ENCODE measurements around the gene PDZRN3. TPM values are rescaled to one million over a fixed set of nuclear protein-coding genes. Genes with fewer than 3 reads are reported as not detected.

Gene PDZRN3
- total RNA-seq, 1 experiment from 2014 or later: 0.17 TPM

DNA sequence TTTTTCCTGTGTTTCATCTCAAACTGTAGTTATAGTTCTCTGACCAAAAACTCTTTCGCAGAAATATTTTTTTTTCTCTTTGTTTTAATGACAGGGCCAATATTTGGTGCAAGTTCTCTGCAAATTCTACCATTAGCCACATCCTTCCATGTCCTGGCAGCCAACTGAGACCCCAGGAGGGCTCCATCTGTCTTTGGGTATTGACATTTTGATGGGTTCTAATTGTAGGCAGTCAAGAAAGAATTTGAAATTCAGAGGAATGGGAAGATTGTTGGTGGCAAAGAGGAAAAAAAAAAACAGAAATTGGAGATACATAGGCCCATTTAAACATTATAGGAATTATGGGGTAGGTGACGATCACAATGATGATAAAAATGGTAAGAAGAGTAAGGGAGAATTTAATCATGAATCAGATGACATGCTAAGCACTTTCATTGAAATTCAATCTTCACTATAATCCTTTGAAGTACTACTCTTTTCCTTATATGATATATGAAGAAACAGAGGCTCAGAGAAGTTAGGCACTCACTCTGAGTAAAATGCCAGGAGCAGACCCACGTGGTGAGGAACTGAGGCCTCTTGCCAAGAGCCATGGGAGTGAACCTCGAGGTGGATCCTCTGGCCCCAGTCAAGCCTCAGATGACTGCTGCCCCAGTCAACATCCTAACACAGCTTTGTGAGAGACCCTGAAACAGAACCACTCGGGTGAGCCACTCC lies 151.4 kb downstream of the PDZRN3 start (continued):
- TF ChIP-seq, protein P1, sequence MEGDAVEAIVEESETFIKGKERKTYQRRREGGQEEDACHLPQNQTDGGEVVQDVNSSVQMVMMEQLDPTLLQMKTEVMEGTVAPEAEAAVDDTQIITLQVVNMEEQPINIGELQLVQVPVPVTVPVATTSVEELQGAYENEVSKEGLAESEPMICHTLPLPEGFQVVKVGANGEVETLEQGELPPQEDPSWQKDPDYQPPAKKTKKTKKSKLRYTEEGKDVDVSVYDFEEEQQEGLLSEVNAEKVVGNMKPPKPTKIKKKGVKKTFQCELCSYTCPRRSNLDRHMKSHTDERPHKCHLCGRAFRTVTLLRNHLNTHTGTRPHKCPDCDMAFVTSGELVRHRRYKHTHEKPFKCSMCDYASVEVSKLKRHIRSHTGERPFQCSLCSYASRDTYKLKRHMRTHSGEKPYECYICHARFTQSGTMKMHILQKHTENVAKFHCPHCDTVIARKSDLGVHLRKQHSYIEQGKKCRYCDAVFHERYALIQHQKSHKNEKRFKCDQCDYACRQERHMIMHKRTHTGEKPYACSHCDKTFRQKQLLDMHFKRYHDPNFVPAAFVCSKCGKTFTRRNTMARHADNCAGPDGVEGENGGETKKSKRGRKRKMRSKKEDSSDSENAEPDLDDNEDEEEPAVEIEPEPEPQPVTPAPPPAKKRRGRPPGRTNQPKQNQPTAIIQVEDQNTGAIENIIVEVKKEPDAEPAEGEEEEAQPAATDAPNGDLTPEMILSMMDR (IDR thresholded peaks at IDR 0.05 in 2 of 3, conservative IDR thresholded peaks at IDR 0.05 in 1 of 3; ENCODE audit: borderline replicate concordance in 1 of 3, insufficient read depth in 1 of 3, low read depth in 2 of 3, low read length in 2 of 3): no peak
- no peak for TF ChIP-seq TCF7L2 (IDR thresholded peaks at IDR 0.05; ENCODE audit: borderline replicate concordance, extremely low read depth, insufficient read depth, insufficient read length)

DNA sequence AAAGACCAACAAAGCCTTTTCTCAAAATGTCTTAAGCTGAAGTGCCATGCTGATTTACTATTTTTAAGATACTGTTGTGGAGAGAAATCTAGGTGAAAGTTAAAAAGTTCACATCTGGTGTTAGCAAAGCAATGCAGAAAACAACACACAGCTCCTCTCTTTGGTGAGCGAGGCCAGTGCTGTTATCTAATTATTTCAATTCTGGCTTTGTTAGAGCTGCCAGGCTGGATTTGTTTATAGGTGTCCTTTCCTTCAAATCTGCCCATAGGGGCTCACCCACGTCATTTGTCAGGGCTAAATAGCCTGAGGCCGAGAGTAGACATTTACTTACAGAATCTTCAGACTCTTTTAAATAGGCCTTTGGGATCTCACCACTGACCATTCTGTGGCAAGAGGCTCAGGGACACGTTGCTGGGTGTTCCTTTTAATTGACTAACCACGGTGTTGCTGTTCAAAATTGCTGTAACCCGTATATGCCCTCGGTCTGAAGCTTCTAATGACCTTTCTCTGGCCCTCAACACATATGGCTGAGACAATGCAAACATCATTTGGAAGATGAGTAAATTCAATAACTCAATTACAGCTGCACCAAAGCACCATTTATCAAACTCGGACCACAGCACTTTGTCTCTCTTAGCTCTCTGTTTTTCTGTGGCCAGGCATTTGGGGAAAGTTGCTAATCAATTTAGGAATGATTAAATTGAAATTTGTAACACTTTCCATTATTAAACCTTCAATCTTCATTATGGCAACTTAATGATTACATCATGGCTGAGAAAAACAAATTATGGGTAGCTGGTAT lies 152.6 kb downstream of the PDZRN3 start:
- intact Hi-C loops (cut with micrococcal nuclease): no loop called here
- no peak for ATAC-seq
- Histone ChIP-seq H4K20me1 (ENCODE audit: insufficient read depth) (no peaks in the 10 kb centered on the region), H3K9me2 (ENCODE audit: insufficient read depth) (no peaks in the 10 kb centered on the region), H3K4me2 (ENCODE audit: low read length) (no peak overlapping the region), H3K9me3 (ENCODE audit: control insufficient read depth in 1 of 2, insufficient read depth in 1 of 2, low read depth in 1 of 2, low read length in 2 of 2) (no peaks in the 10 kb centered on the region), H3K27ac (ENCODE audit: low read depth, low read length) (no peak overlapping the region), H3K9ac (ENCODE audit: low read length) (no peak overlapping the region), H3K4me3 (replicated peaks in 1 of 2; ENCODE audit: low read depth in 1 of 2, low read length in 2 of 2) (no peak overlapping the region), H3K79me2 (ENCODE audit: insufficient read depth, low read length) (no peaks in the 10 kb centered on the region), H3K4me1 (ENCODE audit: control insufficient read depth in 1 of 2, insufficient read depth in 2 of 2, low read length in 2 of 2) (no peaks in the 10 kb centered on the region), H3K36me3 (ENCODE audit: control insufficient read depth in 1 of 2, insufficient read depth in 2 of 2, low read length in 2 of 2) (no peaks in the 10 kb centered on the region), H3K27me3 (ENCODE audit: insufficient read depth, low read length) (peaks cover 6% of the 10 kb centered on the region; the same call in 1 of the 2 replicates), H2AFZ (ENCODE audit: low read depth, low read length, poor library complexity, severe bottlenecking) (no peak overlapping the region)
- no peak for DNase-seq (ENCODE audit: low read depth, low spot score)
- BruUV-seq (replicated peaks): no TSS peak
- ChIA-PET RAD21 (ENCODE audit: low non-redundant PET in 1 of 2, low total read pairs in 2 of 2, uncharacterized antibody in 2 of 2, unreplicated experiment in 2 of 2) (no interaction called here), CTCF (no interaction called here), POLR2A (no interaction called here)
- no peak for TF ChIP-seq YY1 (IDR thresholded peaks at IDR 0.05; ENCODE audit: extremely low read depth, insufficient replicate concordance, low read depth, low read length)
- no peak for TF ChIP-seq ZNF274 (IDR thresholded peaks at IDR 0.05; ENCODE audit: low read depth, low read length)
- no peak for TF ChIP-seq SIN3A (IDR thresholded peaks at IDR 0.05; ENCODE audit: low read depth)
- TF ChIP-seq, protein P2, sequence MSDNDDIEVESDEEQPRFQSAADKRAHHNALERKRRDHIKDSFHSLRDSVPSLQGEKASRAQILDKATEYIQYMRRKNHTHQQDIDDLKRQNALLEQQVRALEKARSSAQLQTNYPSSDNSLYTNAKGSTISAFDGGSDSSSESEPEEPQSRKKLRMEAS (IDR thresholded peaks at IDR 0.05): no peak
- no peak for TF ChIP-seq SP1 (IDR thresholded peaks at IDR 0.05; ENCODE audit: low read depth)
- TF ChIP-seq, protein P3, sequence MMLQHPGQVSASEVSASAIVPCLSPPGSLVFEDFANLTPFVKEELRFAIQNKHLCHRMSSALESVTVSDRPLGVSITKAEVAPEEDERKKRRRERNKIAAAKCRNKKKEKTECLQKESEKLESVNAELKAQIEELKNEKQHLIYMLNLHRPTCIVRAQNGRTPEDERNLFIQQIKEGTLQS (IDR thresholded peaks at IDR 0.05): no peak
- TF ChIP-seq JUND (IDR thresholded peaks at IDR 0.05): no peak
- TF ChIP-seq ZFX (IDR thresholded peaks at IDR 0.05): no peak
- TF ChIP-seq CBX3 (IDR thresholded peaks at IDR 0.05; ENCODE audit: low read depth): no peak
- no peak for TF ChIP-seq RAD21 (IDR thresholded peaks at IDR 0.05; ENCODE audit: low read depth)
- TF ChIP-seq ELF1 (IDR thresholded peaks at IDR 0.05; ENCODE audit: borderline replicate concordance, low read depth): no peak
- TF ChIP-seq EGR1 (IDR thresholded peaks at IDR 0.05; ENCODE audit: low read depth): no peak
- TF ChIP-seq, protein P4, sequence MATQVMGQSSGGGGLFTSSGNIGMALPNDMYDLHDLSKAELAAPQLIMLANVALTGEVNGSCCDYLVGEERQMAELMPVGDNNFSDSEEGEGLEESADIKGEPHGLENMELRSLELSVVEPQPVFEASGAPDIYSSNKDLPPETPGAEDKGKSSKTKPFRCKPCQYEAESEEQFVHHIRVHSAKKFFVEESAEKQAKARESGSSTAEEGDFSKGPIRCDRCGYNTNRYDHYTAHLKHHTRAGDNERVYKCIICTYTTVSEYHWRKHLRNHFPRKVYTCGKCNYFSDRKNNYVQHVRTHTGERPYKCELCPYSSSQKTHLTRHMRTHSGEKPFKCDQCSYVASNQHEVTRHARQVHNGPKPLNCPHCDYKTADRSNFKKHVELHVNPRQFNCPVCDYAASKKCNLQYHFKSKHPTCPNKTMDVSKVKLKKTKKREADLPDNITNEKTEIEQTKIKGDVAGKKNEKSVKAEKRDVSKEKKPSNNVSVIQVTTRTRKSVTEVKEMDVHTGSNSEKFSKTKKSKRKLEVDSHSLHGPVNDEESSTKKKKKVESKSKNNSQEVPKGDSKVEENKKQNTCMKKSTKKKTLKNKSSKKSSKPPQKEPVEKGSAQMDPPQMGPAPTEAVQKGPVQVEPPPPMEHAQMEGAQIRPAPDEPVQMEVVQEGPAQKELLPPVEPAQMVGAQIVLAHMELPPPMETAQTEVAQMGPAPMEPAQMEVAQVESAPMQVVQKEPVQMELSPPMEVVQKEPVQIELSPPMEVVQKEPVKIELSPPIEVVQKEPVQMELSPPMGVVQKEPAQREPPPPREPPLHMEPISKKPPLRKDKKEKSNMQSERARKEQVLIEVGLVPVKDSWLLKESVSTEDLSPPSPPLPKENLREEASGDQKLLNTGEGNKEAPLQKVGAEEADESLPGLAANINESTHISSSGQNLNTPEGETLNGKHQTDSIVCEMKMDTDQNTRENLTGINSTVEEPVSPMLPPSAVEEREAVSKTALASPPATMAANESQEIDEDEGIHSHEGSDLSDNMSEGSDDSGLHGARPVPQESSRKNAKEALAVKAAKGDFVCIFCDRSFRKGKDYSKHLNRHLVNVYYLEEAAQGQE (IDR thresholded peaks at IDR 0.05; ENCODE audit: low read depth): no peak
- TF ChIP-seq EZH2phosphoT487 (IDR thresholded peaks at IDR 0.05; ENCODE audit: borderline replicate concordance): no peak
- no peak for TF ChIP-seq TCF7L2 (IDR thresholded peaks at IDR 0.05; ENCODE audit: borderline replicate concordance, extremely low read depth, insufficient read depth, insufficient read length)
- no peak for TF ChIP-seq SRF (IDR thresholded peaks at IDR 0.05; ENCODE audit: low read depth)
- TF ChIP-seq CEBPB (IDR thresholded peaks at IDR 0.05; ENCODE audit: low read depth): no peak

All from HCT116 (cell line).